Measurements from ENCODE around the gene LENG1. TPM values are rescaled to one million over a fixed set of nuclear protein-coding genes. Genes with fewer than 3 reads are reported as not detected.

Gene LENG1
- total and polyA plus RNA-seq, 2 experiments from 2014 or later = 4.7 to 17.2 TPM

- TF ChIP-seq REST (IDR thresholded peaks at IDR 0.05; ENCODE audit: unreplicated experiment) = no peak
- TF ChIP-seq ETS1 (IDR thresholded peaks at IDR 0.05) = no peak
- no peak for TF ChIP-seq EZH2phosphoT487 (IDR thresholded peaks at IDR 0.05; ENCODE audit: unreplicated experiment)
Observed at GRCh38 chr19:54141356-54141755, 18.2 kb downstream of the LENG1 start (continued).

GRCh38 chr19:54138489-54139256, 20.8 kb downstream of the LENG1 start:
- peaks cover 43% of the 10 kb centered on the region for H3K36me3 Mint-ChIP-seq (ENCODE audit: low read depth)
- Histone ChIP-seq H3K27me3 (ENCODE audit: insufficient read depth) (no peaks in the 10 kb centered on the region), H3K4me1 (ENCODE audit: insufficient read depth) (peaks cover 7% of the 10 kb centered on the region), H3K79me2 (replicated peaks; ENCODE audit: insufficient read depth) (peaks cover 51% of the 10 kb centered on the region), H4K20me1 (replicated peaks; ENCODE audit: insufficient read depth) (peaks cover 49% of the 10 kb centered on the region), H3K4me2 (peak overlapping the region; percentile 84), H3K4me3 (peak overlapping the region; percentile 87), H3K27ac (ENCODE audit: low read depth) (no peak overlapping the region), H3K9me2 (ENCODE audit: insufficient read depth) (no peaks in the 10 kb centered on the region), H3K36me3 (ENCODE audit: insufficient read depth) (peaks cover 11% of the 10 kb centered on the region), H3F3A (replicated peaks; ENCODE audit: low read depth) (peaks cover 13% of the 10 kb centered on the region), H2AFZ (no peak overlapping the region)
- H3K27ac Mint-ChIP-seq = peak overlapping the region; percentile 30
- H3K27me3 Mint-ChIP-seq (ENCODE audit: insufficient read depth, low read depth, poor library complexity) = peaks cover 21% of the 10 kb centered on the region
- peaks cover 33% of the 10 kb centered on the region for H3K4me1 Mint-ChIP-seq
- DNase-seq (ENCODE audit: low spot score) = peak; percentile 28
- ATAC-seq = no peak
- peak overlapping the region; percentile 86 for H3K4me3 Mint-ChIP-seq
- H3K9me3 Mint-ChIP-seq = peaks cover 7% of the 10 kb centered on the region
- TF ChIP-seq EZH2phosphoT487 (IDR thresholded peaks at IDR 0.05; ENCODE audit: unreplicated experiment) (no peak), NANOG (IDR thresholded peaks at IDR 0.05; ENCODE audit: borderline replicate concordance) (no peak), ZNF331 (CRISPR knock-in tag; IDR thresholded peaks at IDR 0.05; ENCODE audit: low read depth) (no peak), JUNB (IDR thresholded peaks at IDR 0.05; ENCODE audit: unreplicated experiment) (no peak), STAT1 (IDR thresholded peaks at IDR 0.05; ENCODE audit: unreplicated experiment) (no peak), CTCF (conservative IDR thresholded peaks at IDR 0.05; ENCODE audit: low read depth in 2 of 2) (no peak), CREB1 (CRISPR knock-in tag; IDR thresholded peaks at IDR 0.05; ENCODE audit: low read depth) (no peak), ZNF114 (CRISPR knock-in tag; IDR thresholded peaks at IDR 0.05) (no peak), EZH2 (IDR thresholded peaks at IDR 0.05; ENCODE audit: low read depth, unreplicated experiment) (no peak), POLR2AphosphoS5 (IDR thresholded peaks at IDR 0.05; ENCODE audit: low read depth) (no peak), REST (IDR thresholded peaks at IDR 0.05; ENCODE audit: unreplicated experiment) (no peak)

Measured in GM23338 (cell line).